IPS-15b (cell line): ENCODE results near the gene SGCD.

ENCODE experiments used
- H3K27me3 ChIP-seq: one replicate; pipeline ENCODE4 v1.6.1; 2013; ENCODE audit warnings: low read length; ENCODE audit not compliant: control insufficient read depth, insufficient read depth
- H3K36me3 ChIP-seq: one replicate; pipeline ENCODE4 v1.6.1; 2013; ENCODE audit warnings: low read length; ENCODE audit not compliant: control insufficient read depth, insufficient read depth
- H3K4me1 ChIP-seq: one replicate; pipeline ENCODE4 v1.6.1; 2013; ENCODE audit warnings: mild to moderate bottlenecking, low read length; ENCODE audit not compliant: control insufficient read depth, insufficient read depth
- H3K4me3 ChIP-seq: one replicate; pipeline ENCODE4 v1.5.1; 2013; ENCODE audit warnings: low read depth, low read length
- H3K9ac ChIP-seq: one replicate; pipeline ENCODE4 v1.6.1; 2013; ENCODE audit warnings: low read depth, mild to moderate bottlenecking, low read length
- H3K9me3 ChIP-seq: one replicate; pipeline ENCODE4 v1.6.1; 2013; ENCODE audit warnings: mild to moderate bottlenecking, low read length; ENCODE audit not compliant: control insufficient read depth, insufficient read depth

The SGCD gene

DNA sequence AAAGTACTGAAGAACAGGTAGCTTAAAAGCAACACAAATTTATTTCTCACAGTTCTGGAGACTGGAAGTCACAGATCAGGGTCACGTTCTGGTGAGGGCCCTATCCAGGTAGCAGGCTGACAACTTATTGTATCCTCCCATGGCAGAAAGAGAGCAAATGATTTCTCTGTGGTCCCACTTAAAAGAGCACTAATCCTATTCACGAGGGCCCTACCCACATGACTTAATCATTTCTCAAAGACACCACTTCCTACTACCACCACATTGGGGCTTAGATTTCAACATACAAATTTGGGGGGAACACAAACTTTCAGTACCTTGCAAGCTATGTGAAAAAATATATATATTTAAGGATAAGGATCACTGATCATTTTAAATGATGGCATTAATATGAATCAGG, 447.3 kb downstream of the SGCD start:
- Histone ChIP-seq H3K9me3 (no peaks in the 10 kb centered on the region), H3K27me3 (no peaks in the 10 kb centered on the region), H3K4me1 (no peaks in the 10 kb centered on the region), H3K9ac (no peak overlapping the region), H3K4me3 (no peak overlapping the region), H3K36me3 (no peaks in the 10 kb centered on the region)

DNA sequence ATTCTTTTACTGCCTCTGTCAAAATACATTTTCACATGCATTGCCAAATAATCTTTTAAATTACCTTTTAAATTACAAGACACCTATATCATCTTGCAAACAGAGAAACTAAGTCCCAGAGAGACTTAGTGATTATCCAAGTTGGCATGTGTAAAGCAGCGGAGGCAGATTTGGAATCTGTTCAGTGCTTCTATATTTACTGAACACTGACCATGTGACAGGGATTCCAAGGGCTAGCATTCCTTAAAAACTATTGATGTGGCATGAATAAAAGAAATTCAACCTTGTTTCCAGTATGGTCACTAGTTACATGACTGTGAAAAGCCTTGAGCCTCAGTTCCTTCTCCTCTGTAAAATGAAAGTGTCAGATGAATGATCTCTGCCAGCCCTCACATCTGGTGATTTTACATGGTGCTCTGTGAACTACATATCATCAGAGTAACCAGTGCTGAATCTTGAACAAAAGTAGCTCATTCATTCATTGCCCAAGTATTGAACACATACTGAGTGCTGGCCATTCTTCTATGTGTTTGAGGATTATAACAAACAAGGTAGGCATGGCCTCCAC, 451.3 kb downstream of the SGCD start:
- Histone ChIP-seq H3K9ac (no peak overlapping the region), H3K4me3 (no peak overlapping the region), H3K4me1 (no peaks in the 10 kb centered on the region), H3K9me3 (no peaks in the 10 kb centered on the region), H3K36me3 (no peaks in the 10 kb centered on the region), H3K27me3 (no peaks in the 10 kb centered on the region)

DNA sequence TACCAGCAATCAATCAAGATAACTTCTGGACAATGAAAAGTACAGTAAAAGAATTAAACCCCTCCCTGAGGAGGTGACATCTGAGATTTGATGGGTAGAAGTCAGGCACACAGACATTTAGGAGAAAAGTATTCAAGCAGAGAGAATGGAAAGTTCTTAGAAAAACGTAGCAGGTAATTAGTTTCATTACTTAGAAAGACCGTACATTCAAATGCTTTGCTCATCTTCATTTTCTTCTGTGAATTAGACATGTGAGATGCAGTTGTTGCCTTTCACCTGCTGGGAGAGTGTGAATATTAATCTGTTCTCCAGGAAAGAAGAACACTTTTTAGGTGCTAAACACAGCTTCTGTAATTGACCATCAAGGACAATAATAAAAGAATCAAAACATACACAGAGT, 451.8 kb downstream of the SGCD start:
- no peak overlapping the region for H3K9ac ChIP-seq
- no peaks in the 10 kb centered on the region for H3K36me3 ChIP-seq
- no peak overlapping the region for H3K4me3 ChIP-seq
- H3K4me1 ChIP-seq, result no peaks in the 10 kb centered on the region
- H3K9me3 ChIP-seq, result no peaks in the 10 kb centered on the region
- H3K27me3 ChIP-seq, result no peaks in the 10 kb centered on the region

DNA sequence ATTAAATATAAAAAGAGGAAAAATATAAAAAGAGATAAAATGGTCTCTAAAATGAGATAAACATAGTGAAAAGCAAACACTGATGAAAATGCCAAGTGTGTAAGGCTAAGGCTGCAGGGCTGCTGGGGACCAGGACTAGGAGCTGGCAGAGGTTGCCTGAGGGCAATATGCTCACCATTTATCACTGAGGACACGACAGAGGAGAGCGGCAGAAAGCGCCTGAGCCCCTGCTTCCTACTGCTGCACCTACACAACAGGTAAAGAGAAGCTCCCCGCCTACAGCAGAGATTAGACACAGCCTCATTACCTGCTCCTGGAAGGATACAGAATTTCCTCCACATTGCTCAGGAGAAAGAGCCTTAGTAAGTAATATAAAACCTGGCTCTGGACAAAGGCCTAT, 452.5 kb downstream of the SGCD start:
- H3K9ac ChIP-seq, result no peak overlapping the region
- H3K36me3 ChIP-seq, result no peaks in the 10 kb centered on the region

DNA sequence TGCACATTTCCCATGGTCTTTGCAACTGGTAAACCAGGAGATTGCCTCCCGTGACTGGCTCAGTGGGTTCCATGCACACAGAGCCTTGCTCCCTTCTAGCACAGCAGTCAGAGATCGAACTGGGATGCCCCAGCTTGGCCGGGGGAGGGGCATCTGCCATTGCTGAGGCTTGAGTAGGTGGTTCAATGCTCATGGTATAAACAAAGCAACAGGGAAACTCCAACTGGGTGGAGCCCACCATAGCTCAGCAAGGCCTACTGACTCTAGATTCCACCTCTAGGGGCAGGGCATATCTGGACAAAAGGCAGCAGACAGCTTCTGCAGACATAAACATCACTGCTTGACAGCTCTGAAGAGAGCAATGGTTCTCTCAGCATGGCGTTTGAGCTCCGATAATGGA, 456.1 kb downstream of the SGCD start:
- H3K27me3 ChIP-seq, result no peaks in the 10 kb centered on the region
- H3K9me3 ChIP-seq, result no peaks in the 10 kb centered on the region
- H3K36me3 ChIP-seq, result no peaks in the 10 kb centered on the region
- no peak overlapping the region for H3K4me3 ChIP-seq
- H3K4me1 ChIP-seq, result no peaks in the 10 kb centered on the region
- no peak overlapping the region for H3K9ac ChIP-seq

More for the DNA sequence above, 452.5 kb downstream of the SGCD start:
- Histone ChIP-seq H3K27me3 (no peaks in the 10 kb centered on the region), H3K4me1 (no peaks in the 10 kb centered on the region), H3K4me3 (no peak overlapping the region), H3K9me3 (no peaks in the 10 kb centered on the region)

DNA sequence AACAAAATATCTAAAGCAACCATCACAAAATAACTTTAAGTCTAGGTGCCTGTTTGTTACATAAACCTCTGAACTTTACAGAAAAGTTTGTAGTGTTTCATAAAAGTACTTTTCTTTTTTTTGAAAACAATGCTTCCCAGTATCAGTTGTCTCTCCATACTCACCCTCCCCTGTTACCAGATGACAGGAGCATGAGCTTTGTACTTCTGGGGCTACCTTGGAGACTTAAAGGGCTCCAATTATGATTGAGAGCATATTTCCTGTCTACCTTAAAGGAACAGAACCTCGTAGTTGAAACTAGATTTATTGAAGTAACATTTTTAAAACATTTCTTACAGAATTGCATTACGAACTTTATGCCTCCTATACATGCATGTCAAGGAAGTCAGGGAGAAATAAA, 467.7 kb downstream of the SGCD start:
- peaks cover 19% of the 10 kb centered on the region for H3K4me1 ChIP-seq
- no peaks in the 10 kb centered on the region for H3K9me3 ChIP-seq
- H3K36me3 ChIP-seq, result no peaks in the 10 kb centered on the region
- no peak overlapping the region for H3K9ac ChIP-seq
- H3K4me3 ChIP-seq, result no peak overlapping the region
- no peaks in the 10 kb centered on the region for H3K27me3 ChIP-seq

DNA sequence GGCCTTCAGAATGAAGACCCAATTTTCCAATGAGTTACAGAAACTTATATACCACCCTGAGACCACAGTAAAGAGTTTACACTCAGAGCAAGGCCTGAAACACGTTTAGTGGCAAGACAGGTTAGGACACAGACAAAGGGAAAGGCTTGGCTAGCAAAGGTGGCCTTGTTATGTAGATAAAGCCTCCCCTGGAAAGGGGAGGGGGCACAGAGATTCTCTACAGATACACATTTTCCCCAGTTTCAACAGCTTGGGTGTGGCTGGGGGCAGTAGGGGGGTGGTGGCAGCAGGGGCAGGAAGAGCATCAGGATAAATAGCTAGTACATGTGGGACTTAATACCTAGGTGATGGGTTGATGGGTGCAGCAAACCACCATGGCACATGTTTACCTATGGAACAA, 471.2 kb downstream of the SGCD start:
- H3K4me1 ChIP-seq, result peaks cover 49% of the 10 kb centered on the region
- no peaks in the 10 kb centered on the region for H3K27me3 ChIP-seq
- no peaks in the 10 kb centered on the region for H3K36me3 ChIP-seq
- H3K9me3 ChIP-seq, result no peaks in the 10 kb centered on the region
- no peak overlapping the region for H3K4me3 ChIP-seq
- H3K9ac ChIP-seq, result no peak overlapping the region

DNA sequence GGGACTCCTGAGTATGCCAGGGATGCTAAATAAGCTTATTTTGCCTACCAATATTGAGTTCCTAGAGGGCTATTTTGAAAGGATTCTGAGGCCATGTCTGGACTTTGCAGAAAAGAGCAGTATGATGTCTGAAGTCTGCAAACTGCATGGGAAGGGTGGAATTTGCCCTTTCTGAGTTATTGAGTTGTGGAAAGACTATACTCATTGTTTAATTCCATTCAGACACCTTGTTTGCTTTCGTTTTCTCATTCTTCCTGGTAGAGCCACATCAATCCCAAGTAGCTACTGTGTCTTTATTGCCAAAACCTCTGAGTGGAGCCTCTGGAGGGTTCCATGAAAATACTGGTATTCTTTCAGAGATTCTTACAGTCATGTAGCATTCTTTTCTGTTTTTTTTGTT, 472.2 kb downstream of the SGCD start:
- peaks cover 54% of the 10 kb centered on the region for H3K4me1 ChIP-seq
- H3K4me3 ChIP-seq, result no peak overlapping the region
- no peaks in the 10 kb centered on the region for H3K27me3 ChIP-seq
- no peaks in the 10 kb centered on the region for H3K36me3 ChIP-seq
- no peaks in the 10 kb centered on the region for H3K9me3 ChIP-seq
- H3K9ac ChIP-seq, result no peak overlapping the region

DNA sequence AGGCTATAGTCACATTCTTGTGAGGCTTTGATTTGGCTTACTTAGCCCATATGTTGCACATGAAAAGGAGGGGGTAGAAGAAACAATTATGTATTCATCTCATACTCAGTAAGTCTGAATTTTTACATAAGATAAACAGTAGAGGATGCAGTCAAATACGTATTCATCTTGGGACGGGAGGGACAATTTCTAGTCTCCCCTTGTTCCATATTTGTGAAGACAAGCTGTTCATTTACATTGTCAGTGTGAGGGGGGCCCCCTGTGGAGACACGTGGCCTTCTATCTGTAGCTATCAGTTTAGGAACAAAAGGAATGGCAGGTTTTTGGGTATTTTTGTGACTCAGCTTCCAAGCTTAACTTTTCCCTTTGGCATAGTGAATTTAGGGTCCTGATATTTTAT, 474.0 kb downstream of the SGCD start:
- H3K9me3 ChIP-seq, result no peaks in the 10 kb centered on the region
- no peak overlapping the region for H3K9ac ChIP-seq
- no peak overlapping the region for H3K4me3 ChIP-seq
- H3K27me3 ChIP-seq, result no peaks in the 10 kb centered on the region
- no peaks in the 10 kb centered on the region for H3K36me3 ChIP-seq
- H3K4me1 ChIP-seq, result peaks cover 54% of the 10 kb centered on the region

DNA sequence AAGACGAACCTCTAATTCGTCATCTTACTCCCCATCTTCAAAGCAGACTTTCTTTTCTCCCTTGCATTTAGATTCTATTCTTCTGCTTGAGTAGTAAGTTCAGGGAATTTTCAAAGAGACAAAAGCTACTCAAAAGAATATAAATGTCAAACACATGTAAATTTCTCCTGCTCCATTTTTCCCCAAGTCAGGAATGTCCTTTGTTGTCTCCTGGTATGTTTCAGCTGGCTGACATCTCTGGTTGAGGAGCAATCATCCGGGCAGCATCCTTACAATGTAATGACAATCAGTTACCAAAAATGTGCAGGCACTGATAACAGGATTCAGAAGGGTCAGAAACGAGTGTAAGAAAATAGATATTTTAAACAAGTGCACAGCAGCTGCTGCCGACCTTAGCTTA, 475.5 kb downstream of the SGCD start:
- Histone ChIP-seq H3K4me3 (no peak overlapping the region), H3K9ac (no peak overlapping the region), H3K27me3 (no peaks in the 10 kb centered on the region), H3K9me3 (no peaks in the 10 kb centered on the region), H3K36me3 (no peaks in the 10 kb centered on the region), H3K4me1 (peaks cover 46% of the 10 kb centered on the region)

DNA sequence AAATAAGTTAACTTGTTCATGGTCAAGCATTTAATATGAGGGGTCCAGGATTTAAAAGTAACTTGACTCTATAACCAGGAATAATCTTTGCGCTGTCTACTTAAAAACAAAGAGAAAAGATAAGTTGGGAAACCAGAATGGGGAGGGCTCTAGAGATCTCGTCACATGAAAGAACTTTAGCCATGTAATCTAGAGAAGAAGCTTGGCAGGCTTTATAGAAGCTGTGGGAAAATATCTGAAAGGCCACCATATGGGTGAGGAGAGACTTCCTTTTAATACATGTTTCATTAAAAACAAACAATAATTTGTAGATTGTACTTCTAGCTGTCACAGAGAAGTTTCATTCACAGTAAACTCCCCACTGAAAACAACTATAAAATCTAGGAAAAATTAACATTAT, 476.4 kb downstream of the SGCD start:
- H3K36me3 ChIP-seq, result no peaks in the 10 kb centered on the region
- no peak overlapping the region for H3K9ac ChIP-seq
- peaks cover 44% of the 10 kb centered on the region for H3K4me1 ChIP-seq
- no peak overlapping the region for H3K4me3 ChIP-seq
- H3K9me3 ChIP-seq, result no peaks in the 10 kb centered on the region
- no peaks in the 10 kb centered on the region for H3K27me3 ChIP-seq

DNA sequence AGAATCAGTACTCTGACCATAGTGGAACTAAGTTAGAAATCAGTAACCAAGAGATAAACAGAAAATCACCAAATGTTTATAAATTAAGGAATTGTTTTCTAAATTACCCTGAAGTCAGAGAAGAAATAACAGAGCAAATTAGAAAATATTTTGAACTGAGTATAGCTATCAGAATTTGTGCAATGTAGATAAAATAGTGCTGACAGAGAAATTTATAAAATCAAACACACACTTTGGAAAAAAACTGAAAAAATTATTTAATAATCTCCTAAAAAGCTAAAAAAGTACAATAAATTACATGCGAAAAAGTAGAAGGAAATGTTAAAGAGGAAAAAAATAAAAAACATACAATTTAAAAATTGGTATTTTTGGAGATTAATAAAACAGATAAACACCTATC, 486.0 kb downstream of the SGCD start:
- no peaks in the 10 kb centered on the region for H3K4me1 ChIP-seq
- H3K4me3 ChIP-seq, result no peak overlapping the region
- H3K9me3 ChIP-seq, result no peaks in the 10 kb centered on the region
- H3K9ac ChIP-seq, result no peak overlapping the region
- no peaks in the 10 kb centered on the region for H3K36me3 ChIP-seq
- no peaks in the 10 kb centered on the region for H3K27me3 ChIP-seq
